Activated CD4-positive, alpha-beta T cell treated with anti-CD3 and anti-CD28 coated beads, Interleukin-2, Interleukin-6, amounts not matched to agents 100 ng/mL and 50 ng/mL, durations not matched to agents 16 hours and 8 hours (primary cell): ENCODE data around the gene SLIT3.

ENCODE experiments used
- DNase-seq: peaks from one replicate; pipeline ENCODE4 v3.0.0-alpha.2; 2020

Gene SLIT3

GRCh38 chr5:168681556-168682183 is 619.3 kb downstream of the SLIT3 start:
- no peak for DNase-seq

- no peak for DNase-seq
These were observed 620.5 kb downstream of the SLIT3 start for GRCh38 chr5:168680395-168680794.

DNA sequence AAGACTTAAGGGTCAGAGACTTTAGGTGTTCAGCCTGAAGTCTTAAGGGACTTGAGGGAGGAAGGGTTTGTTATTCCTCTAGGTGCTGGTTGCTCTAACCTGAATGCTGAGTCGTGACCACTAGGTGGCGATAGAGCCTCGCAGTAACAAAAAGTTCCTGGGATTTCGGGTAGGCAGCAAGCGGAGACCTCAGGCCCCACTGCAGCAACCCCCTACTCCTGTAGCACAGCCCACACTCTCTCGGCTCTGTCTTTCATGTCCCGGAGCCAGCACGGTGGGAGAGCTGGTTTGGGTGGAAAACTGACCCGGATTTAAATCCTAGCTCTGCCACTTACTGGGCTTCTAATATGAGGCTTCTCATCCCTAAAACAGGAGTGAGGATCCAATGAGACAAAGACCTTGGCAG is 621.4 kb downstream of the SLIT3 start:
- DNase-seq, result peak; percentile 72

- no peak for DNase-seq
These were observed 624.4 kb downstream of the SLIT3 start for GRCh38 chr5:168676501-168676900.

- no peak for DNase-seq
These were observed 625.0 kb downstream of the SLIT3 start for GRCh38 chr5:168675883-168676408.

- no peak for DNase-seq
These were observed 626.0 kb downstream of the SLIT3 start for GRCh38 chr5:168674893-168675482.

- no peak for DNase-seq
These were observed 628.1 kb downstream of the SLIT3 start for GRCh38 chr5:168672888-168673287.

- DNase-seq, result no peak
These were observed 628.9 kb downstream of the SLIT3 start for GRCh38 chr5:168672016-168672415.

GRCh38 chr5:168670881-168671575 is 629.9 kb downstream of the SLIT3 start:
- no peak for DNase-seq

DNA sequence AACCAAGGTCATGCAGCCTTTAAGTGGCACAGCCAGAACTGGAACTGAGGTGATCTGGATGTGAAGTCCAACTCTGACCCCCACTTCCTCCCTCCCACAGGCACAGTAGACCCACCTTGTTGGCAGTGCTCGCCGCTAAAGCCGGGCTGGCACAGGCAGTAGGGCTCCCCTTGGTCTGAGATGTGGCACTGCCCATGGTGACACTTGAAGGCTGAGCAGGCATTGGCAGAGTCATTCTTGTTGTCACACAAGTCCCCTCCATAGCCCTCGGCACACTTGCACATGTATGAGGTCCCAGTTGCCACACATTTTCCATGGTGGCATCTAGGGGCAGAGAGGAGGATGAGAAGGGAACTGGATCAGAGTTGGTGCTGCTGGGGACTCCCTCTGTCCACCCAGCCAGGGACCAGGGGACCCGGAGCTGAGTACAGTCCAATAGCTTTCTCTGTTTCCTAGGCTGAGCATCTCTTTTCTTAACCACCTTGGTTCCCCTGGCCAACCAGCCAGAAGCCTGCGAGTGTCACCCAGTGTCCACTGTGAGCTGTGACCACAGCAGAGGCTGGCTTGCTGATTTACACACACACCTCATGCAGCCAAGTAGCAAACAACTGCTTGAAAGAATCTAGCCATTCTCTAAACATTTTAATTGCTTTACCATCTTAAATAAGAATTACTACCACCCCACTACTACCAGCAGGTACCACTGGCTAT is 631.1 kb downstream of the SLIT3 start:
- DNase-seq, result no peak

- no peak for DNase-seq
These were observed 631.8 kb downstream of the SLIT3 start for GRCh38 chr5:168669156-168669555.

- no peak for DNase-seq
These were observed 632.9 kb downstream of the SLIT3 start for GRCh38 chr5:168668078-168668477.

DNA sequence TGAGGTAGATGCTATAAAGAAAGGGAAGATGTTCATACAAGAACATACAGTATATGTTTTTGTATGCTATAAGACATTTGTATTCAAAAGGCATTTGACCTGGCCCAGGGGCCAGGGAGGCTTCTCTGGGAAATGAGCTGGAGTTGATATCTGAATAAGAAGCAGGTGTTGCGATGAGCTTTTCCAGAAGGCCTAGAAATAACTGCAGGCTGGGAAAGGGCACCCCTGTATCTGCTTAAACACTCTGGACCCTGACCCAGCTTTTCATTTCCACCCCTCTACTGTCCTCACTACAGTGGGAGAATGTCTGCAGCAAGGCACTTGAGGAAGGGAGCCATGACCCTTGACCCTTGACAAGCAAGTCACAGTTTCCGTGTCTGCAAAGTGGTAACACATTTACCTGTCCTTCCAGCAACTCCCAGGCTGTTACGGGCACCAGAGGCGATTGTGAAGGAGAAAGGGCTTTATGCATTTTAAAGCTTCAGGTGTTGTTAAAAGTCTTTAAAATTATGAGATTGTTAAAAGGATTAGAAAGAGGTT is 633.6 kb downstream of the SLIT3 start:
- DNase-seq, result no peak

GRCh38 chr5:168666356-168666755 is 634.6 kb downstream of the SLIT3 start:
- no peak for DNase-seq

DNA sequence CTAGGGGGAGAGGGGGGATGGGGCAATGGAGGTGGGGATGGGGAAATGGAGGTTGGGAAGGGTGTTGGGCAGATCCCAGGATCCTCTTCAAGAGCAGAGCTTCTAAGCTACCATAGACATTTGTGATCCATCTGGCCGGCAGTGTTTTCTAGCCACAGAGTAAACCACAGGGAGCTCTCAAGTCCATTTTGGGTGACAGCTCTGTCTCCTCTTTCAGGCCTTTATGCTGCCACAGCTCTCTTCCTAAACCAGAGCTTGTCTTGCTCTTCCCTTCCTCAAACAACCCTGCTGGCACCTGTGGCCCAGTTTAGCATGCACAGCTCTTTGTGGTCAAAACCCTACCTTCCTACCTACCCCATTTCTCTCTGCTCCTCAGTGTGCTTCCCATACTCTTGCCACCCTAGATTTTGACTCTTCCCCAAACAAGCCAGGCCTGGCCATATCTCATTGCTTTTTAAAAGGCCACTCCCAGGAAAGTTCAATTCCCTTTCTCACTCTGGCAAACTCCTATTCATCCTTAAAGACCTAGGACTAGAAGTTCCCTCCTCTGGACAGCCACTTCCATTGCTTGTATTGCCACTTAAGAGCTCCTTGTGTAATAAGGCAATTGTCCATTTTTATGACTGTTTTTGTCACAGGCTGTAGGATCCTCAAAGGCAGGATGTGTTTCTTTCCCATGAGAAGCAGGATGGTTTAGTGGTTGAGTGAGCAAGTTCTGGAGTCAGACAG is 637.5 kb downstream of the SLIT3 start:
- no peak for DNase-seq

DNA sequence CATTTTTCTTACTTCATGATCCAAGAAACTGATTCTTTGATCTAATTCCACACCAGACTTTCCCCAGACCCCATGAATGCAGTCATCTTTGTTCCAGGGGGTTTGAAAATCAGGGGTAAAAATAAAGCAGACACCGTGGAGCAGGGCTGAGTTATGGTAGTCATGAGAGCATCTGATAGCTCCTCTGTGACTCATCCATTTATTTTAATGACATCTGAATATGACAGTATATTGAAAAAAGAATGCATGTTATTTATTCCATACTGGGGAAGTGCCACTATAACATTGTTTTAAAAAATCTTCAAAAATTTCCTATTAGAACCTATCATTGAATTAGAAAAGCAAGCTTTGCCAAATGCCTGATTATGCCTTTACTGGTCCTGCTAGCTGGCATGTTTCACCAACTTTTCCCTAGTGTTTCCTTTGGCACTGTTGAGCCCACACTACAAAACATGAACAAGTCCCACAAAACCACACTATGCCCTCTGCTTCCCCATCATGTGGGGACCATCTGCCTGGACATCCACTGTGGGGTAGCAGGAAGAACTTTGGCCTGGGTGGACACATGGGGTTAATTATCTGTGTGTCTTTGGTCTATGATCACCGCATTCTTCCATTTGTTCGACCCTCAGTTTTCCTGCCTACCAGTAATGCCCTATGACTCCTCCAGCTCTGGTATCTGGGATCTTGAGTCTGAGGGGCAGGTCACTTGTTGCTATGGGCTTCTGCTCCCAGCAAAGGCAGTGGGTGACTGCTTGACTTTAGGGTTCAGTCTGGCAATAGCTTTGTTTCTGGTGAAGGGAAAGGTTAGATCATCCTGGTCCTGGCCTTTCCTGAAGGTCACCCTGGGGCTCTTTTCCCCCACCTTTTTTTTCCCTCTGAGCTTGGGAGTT is 639.1 kb downstream of the SLIT3 start:
- no peak for DNase-seq

- no peak for DNase-seq
These were observed 640.2 kb downstream of the SLIT3 start for GRCh38 chr5:168660691-168661090.

GRCh38 chr5:168659286-168659847 is 641.6 kb downstream of the SLIT3 start:
- no peak for DNase-seq

- DNase-seq, result no peak
These were observed 642.5 kb downstream of the SLIT3 start for GRCh38 chr5:168658394-168658793.

DNA sequence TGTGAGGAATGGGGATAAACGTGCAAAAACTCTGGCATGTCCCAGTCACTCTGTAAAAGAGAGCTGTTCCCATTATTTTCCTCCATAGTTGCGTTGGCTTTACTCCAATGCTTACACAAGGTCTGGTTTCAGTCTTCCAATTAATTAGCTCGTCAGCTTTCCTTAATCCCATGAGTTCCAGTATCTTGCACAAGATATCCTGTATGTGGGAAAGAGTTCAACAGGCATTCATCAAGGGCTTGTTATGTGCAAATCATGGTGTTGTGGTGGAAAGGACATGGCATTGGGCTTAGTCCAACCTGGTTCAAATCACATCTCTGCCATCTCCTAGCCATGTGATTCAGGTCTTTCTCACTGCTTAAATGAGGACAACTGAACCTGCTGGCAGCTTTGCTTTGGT is 644.3 kb downstream of the SLIT3 start:
- no peak for DNase-seq

DNA sequence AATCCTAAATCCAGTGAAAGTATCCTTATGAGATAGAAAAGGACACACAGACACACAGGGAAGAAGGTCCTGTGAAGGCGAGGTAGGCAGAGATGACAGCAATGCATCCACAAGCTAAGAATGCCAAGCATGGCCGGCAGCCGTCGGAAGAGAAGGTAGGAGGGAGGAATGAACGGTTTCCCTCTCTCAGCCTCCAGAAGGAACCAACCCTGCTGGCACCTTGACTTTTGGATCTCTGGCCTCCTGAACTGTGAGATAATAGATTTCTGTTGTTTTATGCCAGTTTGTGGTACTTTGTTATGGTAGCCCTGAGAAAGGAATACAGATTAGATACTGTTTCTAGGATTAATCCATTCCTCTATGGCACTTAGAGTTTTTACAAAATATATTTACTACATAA is 645.6 kb downstream of the SLIT3 start:
- no peak for DNase-seq
